Stimulated activated CD8-positive, alpha-beta memory T cell treated with anti-CD3 and anti-CD28 coated beads, Interleukin-15, amount 100 ng/mL, for 1 hour (primary cell): ENCODE results near the gene FARP1.

Experiments used
- DNase-seq: peaks from one replicate; pipeline ENCODE4 v3.0.0-alpha.2; 2020; ENCODE audit warnings: low read depth

Gene FARP1

DNA sequence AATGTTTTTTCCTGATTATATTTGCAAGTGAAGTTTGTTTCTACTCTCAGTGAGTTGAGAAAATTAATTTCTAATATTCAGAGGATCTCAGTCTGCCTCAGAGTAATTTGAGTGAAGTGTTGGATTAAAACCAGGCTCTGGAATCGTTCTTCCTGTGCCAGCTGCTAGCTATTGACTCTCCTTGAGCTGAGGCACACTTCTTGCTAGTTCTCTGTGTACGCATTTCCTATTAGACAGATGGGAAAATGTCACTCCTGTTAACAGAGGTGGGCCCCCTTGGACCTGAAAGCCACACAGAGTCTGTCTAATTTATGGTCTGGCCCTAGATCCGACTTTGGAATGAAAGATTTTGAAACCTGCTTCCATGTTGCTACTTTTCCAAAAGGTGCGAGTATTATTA is 141.8 kb downstream of the FARP1 start:
- no peak for DNase-seq

DNA sequence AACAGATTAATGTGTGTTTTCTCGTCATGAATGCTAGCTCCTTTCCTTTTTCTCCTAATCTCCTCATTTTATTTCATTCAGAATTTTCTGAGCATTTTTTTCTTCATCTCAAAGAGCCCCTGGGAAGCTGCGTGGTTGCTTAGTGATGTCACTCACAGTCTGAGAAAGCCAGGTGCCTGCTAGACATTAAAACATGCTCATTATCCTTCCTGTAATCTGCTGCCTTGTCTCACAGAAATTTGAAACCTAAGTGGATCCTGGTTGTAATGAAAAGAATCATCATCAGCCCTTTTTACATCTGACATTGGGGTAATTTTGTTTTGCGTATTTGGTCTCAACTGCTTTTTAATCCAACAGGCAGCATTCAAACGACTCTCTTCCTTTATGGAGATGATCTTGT is 142.4 kb downstream of the FARP1 start:
- DNase-seq: no peak

DNA sequence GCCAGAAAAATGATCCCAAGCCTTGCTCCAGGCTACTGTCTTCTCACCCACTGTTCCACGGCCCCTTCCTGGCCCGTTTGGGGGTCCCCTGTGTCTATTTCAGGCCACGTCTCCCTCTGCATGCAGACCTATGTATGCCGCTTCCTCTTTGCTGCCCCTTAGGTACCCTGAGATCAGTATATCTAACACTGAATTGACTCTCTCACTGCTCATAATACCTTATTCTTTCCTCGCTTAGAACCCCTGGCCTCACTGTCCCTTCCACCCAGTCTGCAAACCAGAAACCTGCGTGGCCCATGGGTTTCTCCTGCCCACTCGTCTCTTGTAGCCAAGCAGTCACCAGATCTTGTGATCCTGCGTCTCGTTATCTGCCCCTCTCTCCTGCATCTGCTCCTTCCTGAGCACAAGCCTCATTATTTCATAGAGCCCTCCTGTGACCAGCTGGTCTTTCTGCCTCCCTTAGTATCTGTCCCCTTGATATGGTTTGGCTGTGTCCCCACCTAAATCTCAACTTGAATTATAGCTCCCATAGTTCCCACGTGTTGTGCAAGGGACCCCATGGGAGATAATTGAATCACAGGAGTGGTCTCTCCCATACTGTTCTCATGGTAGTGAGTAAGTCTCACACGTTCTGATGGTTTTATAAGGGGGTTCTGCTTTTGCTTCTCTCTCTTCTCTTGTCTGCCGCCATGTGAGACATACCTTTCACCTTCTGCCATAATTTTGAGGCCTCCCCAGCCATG is 143.1 kb downstream of the FARP1 start:
- DNase-seq: no peak

DNA sequence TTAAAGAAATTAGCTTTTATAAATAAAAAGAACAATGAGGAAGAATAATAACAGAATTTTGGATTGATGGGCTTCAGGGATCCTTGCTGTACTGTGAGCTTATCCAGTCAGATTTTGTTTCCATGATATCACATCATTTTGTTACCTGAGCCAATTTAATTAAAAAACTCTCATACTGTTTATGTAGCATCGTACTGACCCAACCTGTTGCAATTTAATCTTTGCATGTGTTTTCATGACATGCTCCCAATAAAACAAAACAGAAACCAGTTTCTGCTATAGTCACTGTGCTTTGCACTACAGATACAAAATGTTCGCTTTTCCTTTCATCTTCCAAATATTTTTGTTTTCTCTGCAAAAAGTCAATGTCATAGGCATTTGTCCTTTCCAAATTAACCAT is 143.9 kb downstream of the FARP1 start:
- no peak for DNase-seq

DNA sequence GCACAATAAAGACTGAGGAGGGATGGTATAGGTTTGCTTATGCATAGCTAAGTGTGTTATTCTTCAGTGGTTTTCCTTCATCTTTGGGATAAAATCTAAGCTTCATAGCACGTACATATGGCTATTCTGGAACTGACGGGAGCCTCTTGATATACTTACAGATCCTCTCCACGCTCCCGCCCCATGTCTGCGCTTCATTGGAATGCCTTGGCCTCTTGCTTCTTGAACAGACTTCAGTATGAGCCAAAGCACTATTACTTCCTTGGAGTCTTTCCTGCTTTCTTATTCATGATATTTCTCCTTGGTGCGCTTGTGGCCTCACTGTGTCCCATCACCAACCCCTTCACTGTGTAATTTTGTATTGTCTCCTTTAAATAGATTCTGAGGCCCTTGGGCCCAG is 145.3 kb downstream of the FARP1 start:
- DNase-seq: no peak

DNA sequence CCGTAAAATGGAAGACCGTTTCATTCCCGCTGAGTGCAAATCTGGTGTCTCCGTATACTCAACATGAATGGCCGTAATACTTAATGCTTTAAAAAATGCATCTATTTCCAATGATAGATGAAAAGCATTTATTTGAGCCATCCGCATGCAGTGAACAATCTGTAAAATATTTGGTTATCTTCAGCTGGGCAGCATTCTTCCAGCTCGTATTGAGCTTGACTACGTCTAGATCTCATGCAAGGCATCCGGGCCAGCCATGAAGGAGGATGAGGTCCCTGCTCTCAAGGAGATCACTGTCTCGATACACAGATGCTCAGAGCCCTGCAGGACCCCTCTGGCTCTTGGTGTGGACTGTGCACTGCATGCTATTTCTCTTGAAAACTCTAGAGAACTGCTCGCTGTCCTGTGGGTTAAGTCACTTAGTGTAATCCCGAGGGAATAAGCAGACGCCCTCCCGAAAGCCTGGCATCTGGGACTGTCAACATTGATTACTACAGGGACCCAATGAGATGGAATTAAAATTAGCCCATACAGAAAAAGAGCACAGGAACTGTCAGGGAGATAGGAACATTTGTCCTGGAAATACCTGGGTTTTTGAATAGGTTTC is 146.5 kb downstream of the FARP1 start:
- no peak for DNase-seq

DNA sequence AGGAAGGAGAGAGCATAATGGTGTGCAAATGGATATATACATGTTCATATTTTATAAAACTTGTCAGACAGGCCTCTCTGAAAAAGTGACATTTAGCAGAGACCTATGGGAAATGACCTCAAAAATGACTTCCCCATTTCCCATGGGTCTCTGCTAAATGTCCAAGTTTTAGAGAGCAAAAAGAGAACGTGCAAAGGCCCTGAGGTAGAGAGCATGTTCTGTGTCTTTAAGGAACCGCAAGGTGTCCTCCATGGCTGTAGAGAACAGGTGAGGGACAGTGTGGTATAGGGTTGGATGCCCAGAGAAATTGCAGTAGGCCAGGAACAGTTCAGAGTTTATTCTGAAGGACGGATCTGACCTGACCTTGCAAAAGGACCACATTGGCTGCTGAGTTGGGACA is 147.4 kb downstream of the FARP1 start:
- no peak for DNase-seq

DNA sequence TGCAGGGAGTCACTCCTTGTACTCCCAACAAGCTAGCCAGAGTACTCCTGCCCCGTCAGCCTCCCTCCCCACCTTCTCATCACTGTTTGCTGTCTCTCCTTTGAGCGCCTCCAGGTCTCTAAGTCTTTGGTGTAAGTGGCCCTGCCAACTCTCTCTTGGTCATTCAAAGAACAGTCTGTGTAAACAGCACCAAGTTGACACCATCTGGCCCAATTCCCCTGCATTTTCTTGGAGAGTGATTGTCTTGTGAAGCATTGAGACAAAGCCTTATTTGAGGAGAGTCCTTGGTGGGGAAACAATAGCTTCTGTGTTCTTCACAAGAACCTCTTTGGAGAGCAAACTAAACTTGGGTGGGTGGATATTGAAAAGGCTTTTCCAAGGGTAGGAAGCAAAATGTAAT is 148.8 kb downstream of the FARP1 start:
- no peak for DNase-seq

DNA sequence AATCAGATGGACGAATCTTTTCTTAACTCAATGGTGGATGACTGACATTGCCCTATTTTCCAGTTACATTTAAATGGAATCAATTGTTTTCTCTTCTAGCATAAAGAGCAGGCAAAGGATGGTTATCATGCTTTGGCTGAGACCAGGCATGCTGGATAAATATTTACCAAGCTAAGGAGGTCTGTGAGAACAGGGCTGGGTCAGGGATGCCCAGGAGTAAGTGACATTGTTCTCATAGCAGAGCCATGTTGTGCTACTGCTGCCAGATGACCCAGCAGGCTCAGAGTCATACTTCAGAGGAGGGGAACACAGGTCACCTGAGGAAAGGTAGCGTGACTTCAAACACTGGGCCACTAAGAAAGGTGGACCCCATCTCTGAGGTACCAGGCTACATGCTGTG is 150.2 kb downstream of the FARP1 start:
- DNase-seq: no peak

DNA sequence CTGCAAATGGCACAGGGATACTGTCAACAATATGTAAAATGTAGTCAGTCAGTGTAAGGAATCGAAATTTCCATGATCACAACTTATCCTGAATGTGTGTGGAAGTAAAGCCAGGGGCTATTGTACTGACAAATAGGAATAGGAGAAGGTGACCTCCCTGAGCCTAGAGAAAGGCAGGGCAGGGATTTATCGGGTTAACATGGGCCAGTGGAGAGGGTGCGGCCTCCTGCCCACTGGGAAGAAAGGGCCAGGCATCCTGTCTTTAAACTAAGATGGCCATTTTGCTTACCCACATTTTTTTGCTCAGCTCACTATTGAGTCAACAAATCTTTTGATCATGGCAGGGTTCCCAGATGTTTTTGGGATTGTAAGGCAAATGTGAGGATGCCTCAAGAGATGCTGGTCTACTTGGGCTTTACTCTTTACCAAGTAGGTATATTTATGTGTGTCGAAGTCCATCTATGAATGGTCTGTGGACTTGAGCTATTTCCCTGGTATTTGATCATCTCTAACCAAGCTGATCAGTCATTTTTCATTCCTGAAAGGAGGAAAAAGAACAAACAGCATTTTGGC is 150.8 kb downstream of the FARP1 start:
- no peak for DNase-seq

DNA sequence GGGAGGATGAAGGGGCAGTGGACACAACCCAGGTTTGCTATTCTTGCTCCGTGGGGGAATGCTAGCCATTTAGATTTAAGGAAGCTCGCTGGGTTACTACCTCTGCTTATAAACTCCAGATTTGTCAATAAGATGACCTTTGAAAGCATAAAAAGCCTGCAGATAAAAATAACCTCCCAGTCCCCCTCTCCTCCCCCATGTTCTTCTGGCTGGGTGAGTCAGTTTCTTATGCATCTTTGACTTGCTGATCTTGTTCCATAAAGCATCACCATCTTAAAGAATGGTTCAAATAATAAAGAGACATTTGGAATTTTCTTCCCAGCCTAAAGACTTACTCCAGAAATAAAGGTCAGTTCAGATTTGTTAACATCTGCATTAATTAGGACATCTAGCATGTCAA is 152.5 kb downstream of the FARP1 start:
- DNase-seq: no peak

DNA sequence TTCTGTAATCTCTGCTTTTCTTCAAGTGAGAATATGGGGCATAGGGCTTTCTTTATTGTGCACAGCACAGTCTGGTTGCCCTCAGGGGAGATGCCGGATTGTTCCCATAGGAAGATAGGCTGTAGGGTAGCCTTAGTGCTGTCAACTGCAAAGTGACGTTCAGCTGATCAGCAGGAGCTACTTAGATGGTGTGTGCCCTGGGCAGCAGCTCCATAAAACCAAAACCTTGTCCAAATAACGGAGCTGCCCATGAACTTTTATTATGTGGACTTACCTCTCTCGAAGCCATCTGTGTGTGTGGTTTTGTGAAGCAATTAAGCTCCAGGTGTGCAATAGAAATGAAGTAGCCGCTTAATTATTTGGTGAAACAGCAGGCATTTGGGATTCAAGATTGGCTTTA is 154.2 kb downstream of the FARP1 start:
- no peak for DNase-seq

DNA sequence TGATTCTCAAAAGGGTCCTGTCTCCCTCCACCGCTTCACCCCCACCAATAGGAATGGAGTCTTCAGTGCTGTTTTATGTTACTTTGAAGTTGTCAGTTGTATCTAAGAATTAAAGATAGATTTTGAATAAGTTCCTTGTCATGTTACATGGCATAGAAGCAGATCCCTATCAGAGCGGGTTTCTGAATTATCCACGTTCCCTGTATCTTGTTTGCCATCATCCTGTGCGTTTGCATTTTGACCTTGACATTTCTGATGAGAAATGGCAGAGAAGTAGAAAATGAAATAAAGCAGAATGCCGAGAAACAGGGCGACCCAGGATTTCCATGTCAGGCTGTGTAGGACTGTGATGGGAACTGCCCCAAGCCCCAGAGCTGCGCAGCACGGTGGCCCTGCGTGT is 154.9 kb downstream of the FARP1 start:
- DNase-seq: no peak

DNA sequence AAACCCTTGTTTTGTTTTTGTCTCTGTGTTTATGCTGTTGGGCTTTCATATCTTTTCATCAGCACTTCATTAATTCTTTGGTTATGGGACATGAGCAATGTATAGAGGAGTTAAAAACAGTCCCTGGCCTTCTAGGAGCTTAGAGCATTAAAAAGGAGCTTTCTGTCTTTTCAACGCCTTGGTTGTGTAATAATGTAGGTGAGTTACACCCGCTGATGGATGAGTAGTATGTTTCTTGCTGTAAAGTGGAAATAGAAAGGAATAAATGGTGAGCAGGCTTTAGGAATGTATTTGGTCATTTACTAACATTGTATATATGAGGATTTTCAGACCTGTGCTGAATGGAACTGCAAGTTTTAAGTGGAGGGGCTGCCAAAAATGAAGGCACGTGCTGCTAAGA is 155.7 kb downstream of the FARP1 start:
- no peak for DNase-seq

DNA sequence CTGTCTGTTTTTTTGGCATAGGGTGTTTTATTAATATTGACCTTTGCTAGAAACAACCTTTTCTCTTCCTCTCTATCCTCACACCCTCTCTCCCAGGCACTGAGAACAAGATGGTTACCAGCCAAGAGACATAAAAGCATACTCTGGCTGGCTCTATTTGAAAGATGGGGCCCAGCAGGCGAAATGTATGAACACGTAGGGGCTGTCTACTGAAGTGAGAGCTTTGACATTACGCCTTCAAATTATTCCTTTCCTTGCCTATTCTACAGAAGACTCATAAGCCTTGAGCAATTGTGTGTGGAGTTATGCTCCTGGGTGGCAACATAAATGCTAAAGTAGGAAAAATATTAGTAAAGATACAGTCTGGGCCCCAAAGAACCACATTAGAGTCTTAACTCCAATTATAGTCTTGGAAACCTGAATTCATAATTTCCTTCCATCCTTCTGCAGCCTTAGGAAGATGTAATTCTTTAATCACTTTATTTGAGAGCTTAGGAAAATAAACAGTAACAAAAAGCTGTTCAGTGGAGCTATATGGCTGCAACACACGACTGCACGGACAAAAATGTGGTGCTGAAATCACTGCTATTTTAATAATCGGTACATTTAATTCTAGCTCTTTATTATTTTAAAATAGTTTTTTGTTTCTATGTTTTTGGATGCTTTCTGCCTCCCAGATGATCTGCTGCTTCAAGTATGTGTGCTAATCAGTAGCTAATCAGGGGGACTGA is 156.5 kb downstream of the FARP1 start:
- no peak for DNase-seq

DNA sequence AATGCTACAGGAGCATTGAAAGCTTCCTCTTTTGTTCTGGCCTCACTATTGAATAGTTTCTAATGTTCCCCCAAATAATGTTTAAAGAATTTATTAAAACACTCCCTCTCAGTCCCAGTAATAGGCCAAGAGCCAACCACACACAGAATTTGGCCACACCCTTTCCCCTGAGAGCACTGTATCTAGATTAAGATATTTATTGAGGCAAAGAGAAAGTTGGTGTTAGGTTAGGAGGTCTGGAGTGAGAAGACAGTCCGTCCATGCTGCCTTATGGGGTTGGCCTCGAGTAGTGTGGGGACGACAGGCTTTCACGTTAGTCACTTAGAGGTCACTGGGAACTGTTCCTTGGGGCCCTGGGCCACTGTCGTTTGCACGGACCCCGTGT is 157.1 kb downstream of the FARP1 start:
- DNase-seq: no peak

DNA sequence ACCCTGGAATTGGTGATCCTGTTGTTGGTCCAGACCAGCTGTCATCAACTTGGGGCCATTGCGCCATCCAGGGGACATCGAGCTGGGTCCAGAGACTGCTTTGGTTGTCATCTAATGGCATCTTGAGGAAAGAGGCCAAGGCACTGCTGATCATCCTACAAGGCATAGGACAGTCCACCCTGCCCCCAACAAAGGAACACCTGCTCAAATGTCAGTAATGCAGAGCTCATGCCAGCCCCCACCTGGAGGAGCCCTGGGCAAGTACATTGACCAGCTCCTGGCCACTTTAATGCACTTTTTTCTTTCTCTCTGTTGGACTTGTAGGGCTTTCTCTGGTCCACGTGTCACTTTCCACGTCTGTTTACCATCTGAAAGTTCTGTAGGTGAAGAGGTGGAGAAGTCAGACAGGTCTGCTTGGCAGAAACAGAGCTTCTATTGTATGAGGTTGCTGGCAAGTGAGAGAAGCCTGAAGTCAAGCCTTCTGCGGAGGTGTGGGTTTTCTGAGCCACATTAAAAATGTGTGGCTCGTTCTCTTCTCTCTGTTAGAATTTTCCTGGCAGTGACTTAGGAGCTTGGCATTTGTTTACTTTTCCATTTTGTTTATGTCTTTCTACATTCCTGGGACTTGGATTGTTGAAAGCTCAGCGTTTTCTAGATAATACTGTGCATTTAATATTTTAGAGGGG is 158.2 kb downstream of the FARP1 start:
- DNase-seq: no peak

DNA sequence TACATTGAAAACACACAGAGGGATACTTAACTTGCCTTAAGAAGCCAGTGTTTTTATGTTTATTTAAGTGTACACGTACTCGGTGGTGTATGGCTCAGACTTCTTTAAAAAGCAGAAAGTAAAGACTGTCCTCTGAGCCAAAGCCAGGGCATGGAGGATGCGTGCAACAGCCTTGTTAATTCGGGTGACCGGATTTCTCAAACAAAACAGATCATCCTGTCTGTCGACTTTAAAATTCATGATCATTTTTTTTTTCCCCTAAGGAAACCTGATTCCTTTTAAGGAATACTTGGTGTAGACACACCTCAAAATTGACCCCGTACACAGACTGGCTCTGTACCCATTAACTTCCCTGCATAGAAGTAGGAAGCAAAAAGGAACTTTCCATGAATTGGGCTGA is 158.8 kb downstream of the FARP1 start:
- no peak for DNase-seq

DNA sequence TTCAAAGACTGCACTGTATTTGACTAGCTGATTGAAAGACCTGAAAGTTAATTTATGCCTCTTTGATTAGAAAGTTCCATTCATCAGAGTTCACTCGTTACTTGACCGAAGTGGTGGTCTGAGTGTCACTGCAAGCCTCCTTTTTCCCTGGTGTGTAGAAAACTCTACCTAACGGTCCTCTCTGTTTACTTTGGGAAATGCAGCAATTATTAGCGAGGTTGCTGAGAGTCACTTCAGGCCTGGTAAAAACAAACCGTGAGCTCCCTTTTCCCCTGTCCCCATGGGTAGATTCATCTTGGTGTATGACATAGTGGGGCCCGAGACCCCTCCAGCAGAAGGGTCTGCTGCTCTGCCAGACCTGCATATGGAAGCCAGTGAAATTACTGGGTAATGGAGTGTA is 161.0 kb downstream of the FARP1 start:
- DNase-seq: no peak

DNA sequence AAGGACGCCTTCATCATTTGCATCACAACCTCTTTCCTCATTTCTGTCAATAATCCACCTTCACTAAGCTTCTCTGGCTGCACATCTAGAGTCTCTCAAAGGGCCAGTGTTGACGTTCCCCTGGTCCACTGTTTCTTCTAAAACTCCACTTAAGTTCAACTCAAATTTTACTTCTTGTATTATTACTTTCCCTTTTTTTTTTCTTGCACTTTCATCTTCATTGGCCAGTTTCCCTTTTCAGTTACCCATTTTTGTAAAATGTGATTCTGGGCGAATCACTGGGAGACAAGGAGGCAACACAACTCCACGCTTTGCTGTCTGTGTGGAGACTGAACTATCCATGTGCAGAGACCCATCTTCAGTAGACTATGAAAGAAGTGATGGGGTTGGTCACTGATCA is 162.8 kb downstream of the FARP1 start:
- DNase-seq: no peak

DNA sequence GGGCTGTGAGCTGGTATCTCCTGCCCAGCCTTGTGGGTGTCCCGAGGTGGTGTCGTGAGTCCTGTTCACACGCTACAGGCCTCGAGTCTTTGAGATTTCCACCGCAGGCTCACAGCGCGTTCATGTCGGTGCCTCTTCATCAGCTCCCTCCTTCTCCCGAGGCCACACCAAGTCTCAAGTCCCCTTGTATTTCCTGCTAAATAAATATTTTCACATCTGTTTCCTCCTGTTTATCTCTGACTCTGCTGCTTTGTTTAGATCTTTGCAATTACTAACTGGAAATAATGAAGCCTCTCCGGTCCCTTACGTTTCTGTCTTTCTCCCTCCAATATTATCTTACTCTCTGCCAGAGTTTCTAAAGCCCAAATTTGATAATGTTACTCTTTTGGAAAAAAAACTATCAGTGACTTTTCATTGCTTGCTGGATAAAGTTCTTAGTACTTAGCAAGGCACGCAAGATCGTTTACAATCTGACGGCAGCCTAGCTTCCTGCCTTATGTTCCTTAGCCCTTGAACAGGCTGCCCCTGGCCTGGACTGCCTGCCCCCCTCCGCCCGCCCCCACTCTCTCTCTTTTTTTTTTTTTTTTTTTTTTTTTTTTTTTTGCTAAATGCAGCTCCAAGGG is 164.7 kb downstream of the FARP1 start:
- DNase-seq: no peak
